ENCODE data around the gene PDPN.

The PDPN gene

GRCh38 chr1:13581446-13581845, 2.2 kb upstream of the PDPN start:
- DNase-seq: no peak

- no peak for DNase-seq
Observed at GRCh38 chr1:13582713-13583443, 754 bp upstream of the PDPN start.

- no peak for DNase-seq
Observed at GRCh38 chr1:13583966-13584791, 547 bp downstream of the PDPN start.

GRCh38 chr1:13584876-13585611, 1.4 kb downstream of the PDPN start:
- DNase-seq: no peak

GRCh38 chr1:13585612-13585991, 2.0 kb downstream of the PDPN start:
- no peak for DNase-seq

GRCh38 chr1:13586001-13586400, 2.4 kb downstream of the PDPN start:
- no peak for DNase-seq

GRCh38 chr1:13587256-13588030, 3.8 kb downstream of the PDPN start:
- no peak for DNase-seq

GRCh38 chr1:13588946-13589796, 5.5 kb downstream of the PDPN start:
- DNase-seq: no peak

GRCh38 chr1:13590486-13590885, 6.9 kb downstream of the PDPN start:
- no peak for DNase-seq

- no peak for DNase-seq
Observed at GRCh38 chr1:13593511-13594131, 10.0 kb downstream of the PDPN start.

GRCh38 chr1:13595411-13595810, 11.8 kb downstream of the PDPN start:
- DNase-seq: no peak

- no peak for DNase-seq
Observed at GRCh38 chr1:13597166-13597565, 13.5 kb downstream of the PDPN start.

GRCh38 chr1:13600762-13601453, 17.3 kb downstream of the PDPN start:
- no peak for DNase-seq

GRCh38 chr1:13604176-13604575, 20.5 kb downstream of the PDPN start:
- DNase-seq: no peak

- DNase-seq: no peak
Observed at GRCh38 chr1:13604721-13605120, 21.1 kb downstream of the PDPN start.

- DNase-seq: no peak
Observed at GRCh38 chr1:13605159-13605558, 21.5 kb downstream of the PDPN start.

GRCh38 chr1:13607002-13607401, 23.4 kb downstream of the PDPN start:
- DNase-seq: no peak

- no peak for DNase-seq
Observed at GRCh38 chr1:13616234-13616633, 32.6 kb downstream of the PDPN start.

- DNase-seq: no peak
Observed at GRCh38 chr1:13617108-13617507, 33.5 kb downstream of the PDPN start.

GRCh38 chr1:13617773-13618172, 34.1 kb downstream of the PDPN start:
- no peak for DNase-seq

GRCh38 chr1:13618483-13618882, 34.9 kb downstream of the PDPN start:
- DNase-seq: no peak
